GM12878 (cell line): ENCODE results near the gene DELE1. TPM values are rescaled to one million over a fixed set of nuclear protein-coding genes. Genes with fewer than 3 reads are reported as not detected.

Experiments used
- ATAC-seq: fragments of 200-7000 bp; cut with Tn5 transposase; 3 replicates; pipeline ENCODE4 v1.9.1; 2020; ENCODE audit warnings: mild to moderate bottlenecking, moderate library complexity
- BruUV-seq: library from RNA; stranded (reverse); fragments of 400-500 nt; replicated peaks from 2 replicates; lab custom pipeline; 2021; lab: Mats Ljungman, UMichigan
- CTCF ChIA-PET: fragments of 300-600 bp; sonication (Branson Sonifier 250); formaldehyde crosslinking; extraction: SDS; loops from one replicate; lab custom pipeline; 2021; ENCODE audit warnings: inconsistent platforms; lab: Yijun Ruan, JAX
- POLR2A ChIA-PET: fragments of 350-600 bp; formaldehyde crosslinking; extraction: SDS; loops from one replicate; lab custom pipeline; 2021; ENCODE audit warnings: inconsistent platforms; lab: Charles Lee
- RAD21 ChIA-PET: fragments of 300-600 bp; sonication (Branson Sonifier 250); formaldehyde crosslinking; loops from one replicate; lab custom pipeline; 2023; ENCODE audit warnings: antibody characterized with exemption; ENCODE audit not compliant: unreplicated experiment; lab: Charles Lee
- SMC1A ChIA-PET: fragments of 300-600 bp; sonication (Branson Sonifier 250); formaldehyde crosslinking; loops from one replicate; lab custom pipeline; 2023; ENCODE audit not compliant: unreplicated experiment, uncharacterized antibody; lab: Charles Lee
- DNase-seq: peaks from one replicate; pipeline ENCODE4 v3.0.0-alpha.2; 2011; ENCODE audit warnings: low read depth, low spot score
- FAIRE-seq: peaks from 3 replicates; lab custom pipeline; 2011; peaks lifted over from hg19 to GRCh38; lab: Jason Lieb, UNC
- H2AFZ ChIP-seq: 2 replicates; pipeline ENCODE4 v1.6.0; 2011; ENCODE audit warnings: low read depth, low read length, control low read depth; ENCODE audit not compliant: control insufficient read depth
- H3K27ac ChIP-seq: 2 replicates; pipeline ENCODE4 v1.5.1; 2011; ENCODE audit warnings: control low read depth; ENCODE audit not compliant: control insufficient read depth, insufficient read depth
- H3K27me3 ChIP-seq, 2 experiments: replicated peaks in 1 of 2; 2 replicates each; pipeline versions ENCODE4 v1.6.0 to v1.6.1; 2011; ENCODE audit warnings: low read length in 1 of 2; ENCODE audit not compliant: control insufficient read depth in 2 of 2, insufficient read depth in 2 of 2
- H3K36me3 ChIP-seq, 2 experiments: 2 replicates each; pipeline ENCODE4 v1.5.1; 2011; ENCODE audit warnings: low read length in 1 of 2; ENCODE audit not compliant: control insufficient read depth in 2 of 2, insufficient read depth in 2 of 2
- H3K4me1 ChIP-seq: 2 replicates; pipeline ENCODE4 v1.6.1; 2011; ENCODE audit warnings: mild to moderate bottlenecking, low read length, moderate library complexity, mixed read lengths; ENCODE audit not compliant: control insufficient read depth, insufficient read depth
- H3K4me2 ChIP-seq: 2 replicates; pipeline ENCODE4 v1.6.0; 2011; ENCODE audit warnings: control low read depth; ENCODE audit not compliant: control insufficient read depth, insufficient read depth
- H3K4me3 ChIP-seq: fragments of 200-600 bp; sonication (generic); 2 replicates; pipeline ENCODE4 v1.5.1; 2016
- H3K79me2 ChIP-seq: 2 replicates; pipeline ENCODE4 v1.6.0; 2011; ENCODE audit warnings: low read length; ENCODE audit not compliant: control insufficient read depth, insufficient read depth
- H3K9ac ChIP-seq: 2 replicates; pipeline ENCODE4 v1.8.0; 2011; ENCODE audit warnings: low read length, control low read depth, mixed read lengths; ENCODE audit not compliant: control insufficient read depth, insufficient read depth
- H3K9me3 ChIP-seq: replicated peaks from 3 replicates; pipeline ENCODE4 v1.5.1; 2011; ENCODE audit warnings: mild to moderate bottlenecking, low read length; ENCODE audit not compliant: control insufficient read depth, insufficient read depth
- H4K20me1 ChIP-seq: 2 replicates; pipeline ENCODE4 v1.6.0; 2011; ENCODE audit not compliant: control insufficient read depth, insufficient read depth
- ATF7 ChIP-seq: fragments of 450-650 bp; IDR thresholded peaks from 2 replicates; pipeline ENCODE4 v1.6.1; 2016; ENCODE audit warnings: low read depth, mild to moderate bottlenecking
- CBX5 ChIP-seq: sonication (generic); IDR thresholded peaks from 2 replicates; pipeline ENCODE4 v1.6.1; 2016; ENCODE audit warnings: low read depth, moderate library complexity, mild to moderate bottlenecking, inconsistent platforms
- EGR1 ChIP-seq, 2 experiments: IDR thresholded peaks; 1 replicate in 1 of 2; 2 replicates in 1 of 2; pipeline ENCODE4 v1.6.1; 2011 to 2012; ENCODE audit warnings: low read depth in 2 of 2, low read length in 2 of 2, borderline replicate concordance in 1 of 2, mild to moderate bottlenecking in 1 of 2, moderate library complexity in 1 of 2
- GABPA ChIP-seq: IDR thresholded peaks from 2 replicates; pipeline ENCODE4 v1.6.1; 2014; ENCODE audit warnings: antibody characterized with exemption, low read depth, mild to moderate bottlenecking, inconsistent platforms
- IKZF1 ChIP-seq: fragments of 450-650 bp; conservative IDR thresholded peaks from 2 replicates; pipeline ENCODE4 v1.6.1; 2017; ENCODE audit warnings: antibody characterized with exemption, mild to moderate bottlenecking
- NFYA ChIP-seq: IDR thresholded peaks from 2 replicates; pipeline ENCODE4 v1.6.1; 2011; ENCODE audit warnings: low read depth, mild to moderate bottlenecking, low read length, improper control_type of control experiment, borderline replicate concordance
- RCOR1 ChIP-seq: conservative IDR thresholded peaks from 2 replicates; pipeline ENCODE4 v1.6.1; 2012; ENCODE audit warnings: low read depth, low read length, improper control_type of control experiment
- ZBTB4 ChIP-seq: fragments of 450-650 bp; formaldehyde crosslinking; IDR thresholded peaks from 2 replicates; pipeline ENCODE4 v1.4.0; 2022; ENCODE audit warnings: mild to moderate bottlenecking, moderate library complexity
- WGBS: methylation state at CpG from one replicate; pipeline ENCODE4 v1.1.6; 2016; ENCODE audit warnings: low lambda C conversion rate; ENCODE audit not compliant: insufficient replicate concordance, insufficient coverage; ENCODE audit errors: missing lambda C conversion rate; 5-methylcytosine and 5-hydroxymethylcytosine counted together
- in situ Hi-C: fragments of 300-500 bp; cut with MboI; formaldehyde crosslinking; loops from 9 replicates; pipeline ENCODE4 v1.14.3; 2018; ENCODE audit warnings: mixed read lengths
- intact Hi-C: fragments of 100-400 bp; cut with micrococcal nuclease; formaldehyde crosslinking; loops from one replicate; pipeline ENCODE4 v1.14.2; 2022; ENCODE audit not compliant: unreplicated experiment
- polyA plus RNA-seq, 11 experiments: library from polyadenylated mRNA; depleted of rRNA in 4 of 11; unstranded in 6 of 11; stranded (reverse) in 5 of 11; fragments of >200 nt; fragmentation: Nextera tagmentation in 4 of 11; fragmentation: Illumina TruSeq in 1 of 11; extraction: Ambion mirVana in 4 of 11; extraction: Trizol in 1 of 11; gene quantifications; 1 replicate in 1 of 11; 2 replicates in 10 of 11; pipeline versions ENCODE4 v1.2.1 to v1.2.3, GENCODE V29; 2011 to 2016; ENCODE audit warnings: inconsistent platforms in 2 of 11, missing spikeins in 2 of 11, low read depth in 1 of 11
- total RNA-seq, 4 experiments: library from RNA; depleted of rRNA in 3 of 4; stranded (reverse); fragments of >200 nt in 3 of 4; fragmentation: Illumina TruSeq in 1 of 4; extraction: Trizol in 1 of 4; gene quantifications; 2 replicates each; pipeline versions ENCODE4 v1.2.1 to v1.2.3, GENCODE V29; 2013 to 2021

Gene DELE1
- total and polyA plus RNA-seq, 10 of the 15 experiments (the other 5 are each of a cell fraction or from before 2014, with no cell fraction given) = 18.9 to 71.4 (median 47.6) TPM

GRCh38 chr5:141883892-141884318 lies 39.8 kb upstream of the DELE1 start:
- WGBS = 18% methylated on average over 8 of the region's 8 CpGs
- intact Hi-C loops (no loop called here), in situ Hi-C loops (loop anchor here (5.0 kb wide), 1 partner anchor 192 kb away; no protein-coding TSS in a partner anchor)
- Histone ChIP-seq H3K36me3 (no peaks in the 10 kb centered on the region), H3K9me3 (no peaks in the 10 kb centered on the region), H3K79me2 (no peaks in the 10 kb centered on the region), H3K9ac (no peak overlapping the region), H3K4me2 (no peak overlapping the region), H4K20me1 (0 out of 2 replicates have a peak, but pooled peaks cover under 1% of the 10 kb centered on the region), H3K27ac (no peak overlapping the region), H3K27me3 (peaks cover 2 to 10% of the 10 kb centered on the region in 2 experiments; a peak in 3 of 4 replicates), H3K4me1 (peaks cover 32% of the 10 kb centered on the region), H2AFZ (no peak overlapping the region), H3K4me3 (no peak overlapping the region)
- ATAC-seq (no peak), FAIRE-seq (no peak), DNase-seq (no peak)
- no peak for TF ChIP-seq CBX5
- TF ChIP-seq NFYA = no peak
- TF ChIP-seq ZBTB4 (CRISPR knock-in tag) = no peak
- TF ChIP-seq RCOR1 = no peak
- TF ChIP-seq IKZF1 = no peak
- no peak for TF ChIP-seq EGR1 (IDR thresholded peaks at IDR 0.05; ENCODE audit: borderline replicate concordance in 1 of 2, low read depth in 2 of 2, low read length in 2 of 2)
- TF ChIP-seq GABPA = no peak
- TF ChIP-seq ATF7 = no peak
- POLR2A ChIA-PET = no interaction called here
- CTCF ChIA-PET = interaction anchor here (0.6 to 7.3 kb wide), 3 partner anchors 77 to 191 kb away, joined by 3 to 97 read pairs (median 67); no protein-coding TSS in a partner anchor
- BruUV-seq = no TSS peak
- RAD21 ChIA-PET = interaction anchor here (1.3 kb wide), 1 partner anchor 77 kb away, joined by 4 read pairs; no protein-coding TSS in a partner anchor
- SMC1A ChIA-PET = no interaction called here
